GM21723 (cell line): ENCODE measurements around the gene MAPT.

Experiments used
- ATAC-seq: cut with Tn5 transposase; IDR thresholded peaks from one replicate; pipeline ENCODE4 v1.9.1; 2021; ENCODE audit warnings: mild to moderate bottlenecking, moderate library complexity; ENCODE audit not compliant: unreplicated experiment

The MAPT gene

GRCh38 chr17:45968732-45969131, 74.4 kb downstream of the MAPT start:
- no peak for ATAC-seq

DNA sequence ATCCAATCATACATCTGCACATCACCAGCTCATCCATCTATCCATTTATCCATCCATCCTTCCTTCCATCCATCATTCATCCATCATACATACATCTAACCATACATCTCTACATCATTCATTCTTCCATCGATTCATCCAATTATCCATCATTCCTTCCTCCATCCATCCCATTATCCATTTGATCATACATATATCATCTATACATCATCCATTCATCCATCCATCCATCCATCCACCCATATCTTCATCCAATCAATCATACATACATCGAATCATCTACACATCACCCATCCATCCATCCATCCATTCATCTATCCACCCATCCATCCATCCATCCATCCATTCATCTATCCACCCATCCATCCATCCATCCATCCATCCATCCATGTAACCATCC, 75.4 kb downstream of the MAPT start:
- no peak for ATAC-seq

DNA sequence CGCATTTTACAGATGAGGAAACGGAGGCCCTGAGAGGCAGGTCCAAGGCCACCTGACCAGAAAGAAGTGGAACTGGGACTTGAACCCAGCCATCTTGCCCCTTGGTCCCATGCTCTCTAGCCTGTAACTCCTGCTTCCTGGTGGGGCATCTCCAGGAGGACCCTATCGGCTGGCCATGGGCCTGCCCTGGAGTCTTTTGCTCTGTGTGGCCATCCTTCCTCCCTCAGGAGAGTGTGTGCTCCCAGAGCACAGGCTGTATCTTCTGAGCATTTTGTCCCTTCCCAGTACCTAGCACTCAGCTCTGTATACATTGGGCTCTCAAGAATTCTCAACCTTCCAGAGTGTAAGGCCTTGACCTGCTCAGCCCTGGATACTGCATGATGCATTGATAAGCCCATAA, 76.3 kb downstream of the MAPT start:
- ATAC-seq = no peak

- ATAC-seq = no peak
Observed at GRCh38 chr17:45971698-45972141, 77.4 kb downstream of the MAPT start.

GRCh38 chr17:45972531-45972930, 78.2 kb downstream of the MAPT start:
- ATAC-seq = no peak

DNA sequence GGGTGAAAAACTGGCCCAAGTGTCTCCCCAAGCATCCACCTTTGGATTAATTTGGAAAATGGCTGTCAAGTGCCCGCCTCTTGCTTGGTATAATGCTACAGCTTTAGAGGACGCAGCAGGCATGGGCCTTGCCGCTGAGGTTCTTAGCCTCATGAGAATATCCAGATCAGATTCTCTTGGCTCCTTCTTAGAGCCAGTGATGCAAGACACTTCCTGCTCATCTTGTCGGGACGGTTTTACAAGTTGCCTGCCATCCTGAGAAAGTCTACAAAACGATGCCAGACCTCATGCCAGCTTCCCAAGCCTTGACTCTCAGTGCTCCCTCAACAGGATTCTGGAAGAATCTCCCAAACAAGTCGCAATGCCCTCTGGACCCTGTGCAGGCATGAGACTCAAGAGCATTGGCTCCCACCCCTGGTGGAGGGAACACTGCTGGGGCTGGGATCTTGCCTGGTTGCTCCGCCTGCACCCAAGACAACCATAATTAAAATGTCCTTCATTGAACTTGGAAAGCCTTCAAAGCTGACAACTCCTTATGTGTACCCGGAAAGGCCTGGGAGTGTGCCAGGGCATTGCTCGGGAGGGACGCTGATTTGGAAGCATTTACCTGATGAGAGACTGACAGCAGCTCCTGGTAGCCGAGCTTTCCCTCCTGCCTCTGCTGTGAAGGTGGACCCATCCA, 78.9 kb downstream of the MAPT start:
- ATAC-seq = no peak

- ATAC-seq = no peak
Observed at GRCh38 chr17:45973946-45974859, 79.8 kb downstream of the MAPT start.

DNA sequence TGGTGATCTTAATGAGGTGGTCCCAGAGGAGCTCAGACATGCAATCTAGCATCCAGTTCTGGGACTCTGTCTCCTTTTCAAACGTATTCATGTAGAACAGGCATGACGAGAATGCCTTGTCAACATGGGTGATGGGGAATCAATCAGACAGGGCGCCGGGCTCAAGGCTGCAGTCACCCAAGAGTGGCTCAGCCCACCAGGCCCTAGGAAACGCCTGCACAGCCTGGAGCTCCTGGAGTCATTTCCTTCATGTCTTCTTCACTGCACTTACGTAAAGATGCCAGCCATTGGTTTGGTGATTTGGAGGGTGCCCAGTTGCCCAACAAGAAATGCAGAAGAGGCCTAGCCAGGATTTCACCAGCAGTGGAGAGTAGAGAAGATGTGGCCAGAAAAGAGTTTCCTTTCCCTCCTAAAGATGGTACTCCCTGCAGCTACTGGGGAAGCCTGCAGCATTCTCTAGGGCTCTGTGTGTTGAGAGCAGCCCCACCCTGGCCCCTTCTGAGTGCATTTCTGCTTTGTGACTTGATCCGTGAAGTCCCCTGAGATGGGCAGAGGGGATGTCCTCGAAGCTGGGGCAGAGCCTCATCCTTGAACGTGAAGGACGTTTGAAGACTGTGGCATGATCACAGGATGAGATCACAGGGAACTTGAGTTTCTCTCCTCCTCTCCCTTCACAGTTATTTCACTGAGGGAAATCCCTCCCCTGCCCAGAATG, 80.7 kb downstream of the MAPT start:
- no peak for ATAC-seq

DNA sequence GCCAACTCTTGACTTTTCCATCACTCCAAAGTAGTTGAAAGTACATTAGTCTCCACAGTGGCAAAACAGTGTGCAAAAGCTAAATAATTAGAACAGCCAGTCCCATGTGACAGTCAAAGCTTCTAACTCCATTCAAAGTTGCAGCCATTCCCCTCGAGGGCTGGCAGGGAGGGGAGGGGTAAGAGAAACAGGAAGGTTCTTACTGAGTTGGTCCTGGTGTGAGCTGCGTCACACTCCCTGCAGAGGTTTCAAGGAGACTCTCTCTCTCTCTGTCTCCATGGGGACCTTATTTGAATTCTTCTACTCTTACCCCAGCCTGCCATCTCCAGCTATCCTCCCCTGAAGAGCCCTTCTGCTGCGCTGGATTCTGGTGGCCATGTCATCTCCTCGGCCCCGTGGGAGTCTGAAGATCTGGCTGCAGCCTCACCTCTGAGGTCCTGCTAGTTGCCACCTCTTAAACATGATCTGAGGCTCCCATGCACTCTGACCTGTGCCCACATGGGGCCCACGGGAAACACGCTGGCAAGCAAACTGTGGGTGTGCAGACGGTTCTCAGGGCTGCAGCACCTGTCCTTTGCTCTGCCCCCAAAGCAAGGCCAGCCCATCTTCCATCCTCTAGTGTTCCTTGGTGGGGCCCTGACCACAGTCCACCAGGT, 81.4 kb downstream of the MAPT start:
- no peak for ATAC-seq

DNA sequence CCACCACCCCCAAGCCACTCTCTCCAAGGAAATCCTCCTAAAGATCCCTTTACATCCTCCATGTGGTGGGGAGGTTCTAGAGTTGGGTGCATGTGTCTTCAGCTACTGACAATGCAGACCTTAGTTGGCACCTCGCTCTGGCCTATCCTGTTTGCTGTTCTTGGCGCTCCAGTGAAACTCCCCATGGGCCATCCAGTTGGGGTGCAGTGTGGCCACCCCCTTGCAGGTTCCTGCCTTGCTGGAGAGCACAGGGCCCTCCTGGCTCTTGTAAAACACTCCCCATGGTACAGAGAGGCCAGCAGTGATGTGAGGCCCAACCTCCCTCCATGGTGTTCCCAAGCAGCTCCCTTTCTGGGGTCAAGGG, 82.0 kb downstream of the MAPT start:
- ATAC-seq = no peak

DNA sequence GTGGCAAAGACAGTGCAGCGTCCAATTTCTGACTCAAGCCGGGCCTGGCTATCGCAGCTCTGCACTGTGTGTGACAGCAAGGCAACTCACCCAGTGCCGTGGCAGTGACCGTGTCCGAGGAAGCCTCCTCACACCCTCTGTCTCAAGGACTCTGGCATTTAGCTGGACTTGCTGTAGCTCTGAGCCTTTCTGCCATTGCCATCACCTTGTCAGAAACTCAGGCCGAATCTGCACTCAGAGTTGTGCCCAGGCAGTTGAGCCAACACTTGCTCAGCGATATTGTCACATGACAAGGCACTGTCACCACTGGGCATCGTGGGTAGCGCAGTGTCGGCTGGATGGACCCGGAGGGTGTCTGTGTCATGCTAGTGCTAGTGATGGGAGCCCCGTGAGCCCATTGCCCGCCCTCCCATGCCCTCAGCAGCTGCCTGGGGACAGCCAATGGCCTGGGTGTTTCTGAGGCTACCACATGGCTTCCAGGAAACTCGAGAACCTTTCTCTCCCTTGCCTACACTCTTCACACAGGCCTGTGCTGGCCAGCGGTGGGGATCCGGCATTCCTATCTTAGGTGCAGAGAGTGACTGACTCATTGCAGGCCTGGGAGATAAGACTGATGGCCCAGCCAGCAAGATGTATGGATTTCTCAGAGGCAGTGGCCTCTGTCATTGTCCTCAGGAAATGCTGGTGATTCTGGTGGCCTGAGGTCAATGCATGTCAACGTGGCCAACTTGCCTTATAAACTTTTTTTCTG, 82.6 kb downstream of the MAPT start:
- no peak for ATAC-seq

- no peak for ATAC-seq
Observed at GRCh38 chr17:45977506-45977824, 83.1 kb downstream of the MAPT start.

GRCh38 chr17:45977976-45978626, 83.7 kb downstream of the MAPT start:
- ATAC-seq = no peak

- ATAC-seq = no peak
Observed at GRCh38 chr17:45979137-45979536, 84.8 kb downstream of the MAPT start.

DNA sequence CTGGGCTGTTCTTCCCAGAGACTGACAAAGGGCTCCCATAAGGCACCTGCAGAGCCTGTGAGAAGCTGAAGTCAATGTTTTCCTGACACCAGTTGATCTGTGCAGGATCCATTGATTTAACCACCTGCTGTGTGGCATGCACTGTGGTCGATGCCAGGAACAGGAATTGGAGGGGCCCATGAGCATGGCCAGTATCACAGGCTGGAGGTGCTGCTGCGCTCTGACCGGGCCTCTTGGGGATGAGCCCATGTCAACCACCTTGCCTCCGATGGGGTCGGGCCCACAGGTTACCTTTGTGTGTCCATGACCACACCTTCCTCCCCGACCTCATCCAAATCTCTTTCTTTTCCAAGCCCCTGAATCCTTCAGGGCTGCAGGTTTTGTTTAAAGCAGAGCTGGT, 86.5 kb downstream of the MAPT start:
- ATAC-seq = no peak

DNA sequence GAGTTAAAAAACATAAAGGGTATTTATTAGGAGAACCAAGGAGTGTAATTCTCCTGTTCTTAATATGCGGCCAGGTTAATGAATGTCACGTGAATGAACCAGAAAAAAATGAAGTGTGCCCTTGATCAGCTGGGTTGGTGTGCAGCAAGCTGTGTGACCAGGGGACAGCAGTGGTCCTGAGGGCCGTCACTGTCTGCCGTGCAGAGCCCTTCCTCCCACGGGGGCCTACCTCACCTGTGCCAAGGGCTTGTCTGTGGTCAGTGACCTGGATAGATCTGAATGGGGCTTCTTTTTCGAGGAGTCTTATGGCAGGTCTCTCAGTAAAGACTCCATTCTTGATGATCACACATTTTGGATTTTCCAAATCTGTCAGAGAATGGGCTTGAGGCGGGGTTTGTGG, 87.0 kb downstream of the MAPT start:
- ATAC-seq = no peak

DNA sequence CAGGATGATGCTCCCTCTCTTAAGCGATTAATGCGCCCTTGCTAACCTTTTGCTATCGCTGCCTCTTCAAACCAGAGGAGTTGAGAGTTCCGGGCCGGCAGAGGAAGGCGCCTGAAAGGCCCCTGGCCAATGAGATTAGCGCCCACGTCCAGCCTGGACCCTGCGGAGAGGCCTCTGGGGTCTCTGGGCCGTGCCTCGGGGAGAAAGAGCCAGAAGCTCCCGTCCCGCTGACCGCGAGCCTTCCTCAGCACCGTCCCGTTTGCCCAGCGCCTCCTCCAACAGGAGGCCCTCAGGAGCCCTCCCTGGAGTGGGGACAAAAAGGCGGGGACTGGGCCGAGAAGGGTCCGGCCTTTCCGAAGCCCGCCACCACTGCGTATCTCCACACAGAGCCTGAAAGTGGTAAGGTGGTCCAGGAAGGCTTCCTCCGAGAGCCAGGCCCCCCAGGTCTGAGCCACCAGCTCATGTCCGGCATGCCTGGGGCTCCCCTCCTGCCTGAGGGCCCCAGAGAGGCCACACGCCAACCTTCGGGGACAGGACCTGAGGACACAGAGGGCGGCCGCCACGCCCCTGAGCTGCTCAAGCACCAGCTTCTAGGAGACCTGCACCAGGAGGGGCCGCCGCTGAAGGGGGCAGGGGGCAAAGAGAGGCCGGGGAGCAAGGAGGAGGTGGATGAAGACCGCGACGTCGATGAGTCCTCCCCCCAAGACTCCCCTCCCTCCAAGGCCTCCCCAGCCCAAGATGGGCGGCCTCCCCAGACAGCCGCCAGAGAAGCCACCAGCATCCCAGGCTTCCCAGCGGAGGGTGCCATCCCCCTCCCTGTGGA, 88.6 kb downstream of the MAPT start:
- no peak for ATAC-seq

DNA sequence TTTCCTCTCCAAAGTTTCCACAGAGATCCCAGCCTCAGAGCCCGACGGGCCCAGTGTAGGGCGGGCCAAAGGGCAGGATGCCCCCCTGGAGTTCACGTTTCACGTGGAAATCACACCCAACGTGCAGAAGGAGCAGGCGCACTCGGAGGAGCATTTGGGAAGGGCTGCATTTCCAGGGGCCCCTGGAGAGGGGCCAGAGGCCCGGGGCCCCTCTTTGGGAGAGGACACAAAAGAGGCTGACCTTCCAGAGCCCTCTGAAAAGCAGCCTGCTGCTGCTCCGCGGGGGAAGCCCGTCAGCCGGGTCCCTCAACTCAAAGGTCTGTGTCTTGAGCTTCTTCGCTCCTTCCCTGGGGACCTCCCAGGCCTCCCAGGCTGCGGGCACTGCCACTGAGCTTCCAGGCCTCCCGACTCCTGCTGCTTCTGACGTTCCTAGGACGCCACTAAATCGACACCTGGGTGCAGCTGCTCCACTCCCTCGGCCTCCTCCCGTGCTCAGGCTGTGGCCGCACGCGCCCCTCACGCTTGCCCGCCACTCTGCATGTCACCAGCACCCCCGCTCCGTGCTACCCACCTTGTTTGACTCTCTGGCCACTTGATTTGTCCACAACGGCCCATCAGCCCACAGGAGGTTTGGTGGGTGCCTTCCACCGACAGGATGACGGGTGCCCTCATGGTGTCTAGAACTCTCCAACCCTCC, 89.4 kb downstream of the MAPT start:
- ATAC-seq = no peak

- ATAC-seq = no peak
Observed at GRCh38 chr17:45984368-45984767, 90.0 kb downstream of the MAPT start.
